HG02798 (cell line): ENCODE measurements around the gene RNF224.
"Not testable (repeated sequence)": the region's sequence is repeated elsewhere in the genome, so short reads cannot be mapped to it uniquely, and the experiment has no call there.

ENCODE experiments used
- ATAC-seq: cut with Tn5 transposase; IDR thresholded peaks from one replicate; pipeline ENCODE4 v1.9.1; 2021; ENCODE audit warnings: mild to moderate bottlenecking; ENCODE audit not compliant: unreplicated experiment, poor library complexity

The RNF224 gene

DNA sequence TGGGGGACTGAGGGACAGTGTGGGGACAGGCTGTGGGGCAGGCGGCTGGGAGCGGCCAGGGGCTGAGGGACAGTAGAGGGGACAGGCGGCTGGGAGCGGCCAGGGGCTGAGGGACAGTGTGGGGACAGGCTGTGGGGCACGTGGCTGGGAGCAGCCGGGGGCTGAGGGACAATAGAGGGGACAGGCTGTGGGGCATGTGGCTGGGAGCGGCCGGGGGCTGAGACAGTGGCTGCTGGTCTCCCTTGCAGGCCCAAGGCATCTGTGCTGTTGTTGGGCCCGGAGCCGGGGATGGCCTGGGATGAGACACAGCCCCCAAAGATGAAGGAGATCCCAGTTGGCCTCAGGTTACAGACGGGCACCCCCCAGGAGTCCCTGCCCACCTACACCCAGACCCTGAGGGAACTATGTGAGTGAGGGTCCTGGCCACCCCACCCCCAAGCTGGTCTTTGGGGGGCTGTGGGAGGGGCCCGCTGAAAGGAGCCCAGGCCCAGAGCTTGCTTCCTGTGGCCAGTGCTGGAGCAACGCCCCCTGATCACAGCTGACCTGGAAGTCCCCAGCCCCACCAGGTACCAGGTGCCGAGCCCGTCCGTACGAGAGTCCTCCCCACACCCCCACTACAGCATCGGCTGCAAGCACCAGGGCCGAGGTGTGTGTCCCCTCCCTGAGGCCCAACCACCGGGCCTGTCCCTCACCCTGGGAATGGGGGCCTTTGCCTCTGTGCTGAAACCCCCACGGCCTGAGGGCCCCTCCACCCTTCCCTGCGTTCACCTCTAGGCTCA lies 24.4 kb downstream of the RNF224 start:
- ATAC-seq: no peak

DNA sequence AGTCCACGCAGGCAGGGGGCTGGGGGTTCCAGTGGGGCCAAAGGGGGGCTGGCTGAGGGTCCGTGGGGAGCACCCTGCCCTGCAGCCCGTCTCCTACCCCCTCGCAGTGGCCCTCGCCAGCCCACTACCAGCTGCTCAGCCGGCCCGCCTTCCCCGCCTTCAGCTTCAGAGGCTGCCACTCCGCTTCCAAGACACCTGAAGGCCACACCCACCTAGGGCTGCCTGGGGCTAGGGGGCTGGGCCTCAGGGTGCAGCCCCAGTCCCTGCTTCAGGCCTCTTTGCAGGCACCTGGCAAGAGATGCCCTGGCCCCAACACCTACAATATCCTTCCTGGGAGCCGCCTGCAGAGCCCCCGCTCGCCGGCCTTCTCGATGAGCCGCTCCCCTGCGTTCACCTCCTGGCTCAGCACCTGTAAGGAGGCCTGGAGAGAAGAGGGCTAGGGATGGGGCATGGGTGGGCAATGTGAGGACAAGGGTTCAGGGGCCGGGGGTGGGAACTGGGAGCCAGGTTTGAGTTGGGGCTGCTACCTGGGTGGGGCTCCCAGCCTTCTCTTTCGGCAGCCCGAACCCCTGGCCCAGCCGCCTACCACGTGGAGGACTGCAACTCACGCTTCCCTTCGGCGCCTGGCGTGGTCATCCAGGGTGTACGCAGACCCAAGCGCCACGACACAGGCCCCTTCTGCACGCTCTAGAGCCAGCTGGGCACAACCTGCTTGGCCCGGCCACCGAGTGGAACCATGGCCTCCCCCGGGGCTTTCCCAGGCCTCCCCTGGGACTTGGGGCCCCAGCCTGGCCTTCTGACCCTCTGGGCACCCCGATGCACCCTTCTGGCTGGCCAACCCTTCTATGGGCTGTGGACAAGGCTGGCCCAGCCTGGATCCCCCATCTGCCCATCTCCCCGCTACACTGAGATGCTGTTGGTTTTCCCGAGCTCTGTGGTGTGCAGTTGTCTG lies 25.5 kb downstream of the RNF224 start:
- no peak for ATAC-seq

DNA sequence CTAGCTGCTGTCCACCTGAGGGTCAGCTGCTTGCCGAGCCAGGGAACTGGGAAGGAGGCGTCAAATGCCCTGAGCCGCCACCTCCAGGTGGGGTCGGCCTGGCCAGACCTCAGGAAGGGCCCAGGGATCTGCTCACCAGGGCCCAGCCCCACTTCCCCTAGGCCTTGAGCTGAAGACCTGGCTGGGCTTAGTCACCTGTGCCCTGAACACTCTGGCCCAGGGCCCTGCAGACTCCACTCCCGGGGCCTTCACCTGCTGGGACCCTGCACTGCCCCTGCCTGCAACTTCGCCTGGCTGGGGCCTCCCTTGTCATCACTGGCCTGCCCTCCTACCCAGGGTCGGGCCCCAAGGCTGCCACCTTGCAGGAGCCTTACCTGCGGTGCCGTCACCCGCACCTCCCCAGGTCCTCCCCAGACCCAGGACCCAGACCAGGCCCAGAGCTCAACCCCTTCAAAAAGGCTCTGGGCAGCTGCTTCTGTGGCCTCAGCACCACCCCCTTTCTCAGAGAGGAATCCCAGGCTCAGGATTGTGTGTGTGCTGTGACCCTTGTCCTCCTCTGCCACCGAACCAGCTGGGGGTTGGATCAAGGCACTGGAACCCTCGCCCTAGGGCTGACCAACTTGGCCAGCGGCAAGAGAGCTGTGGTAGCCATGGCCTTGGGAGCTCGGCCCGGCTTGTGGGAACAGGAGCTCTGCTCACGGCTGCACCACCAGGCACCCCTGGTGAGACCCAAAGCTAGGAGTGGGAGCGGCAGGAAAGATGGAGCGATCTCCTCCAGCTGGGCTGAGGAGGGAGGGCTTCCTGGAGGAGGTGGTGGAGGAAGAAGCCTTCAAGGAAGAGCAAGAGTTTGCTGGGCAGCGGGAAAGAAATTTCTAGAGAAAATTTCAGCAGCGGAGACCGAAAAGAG lies 26.7 kb downstream of the RNF224 start:
- ATAC-seq: no peak

DNA sequence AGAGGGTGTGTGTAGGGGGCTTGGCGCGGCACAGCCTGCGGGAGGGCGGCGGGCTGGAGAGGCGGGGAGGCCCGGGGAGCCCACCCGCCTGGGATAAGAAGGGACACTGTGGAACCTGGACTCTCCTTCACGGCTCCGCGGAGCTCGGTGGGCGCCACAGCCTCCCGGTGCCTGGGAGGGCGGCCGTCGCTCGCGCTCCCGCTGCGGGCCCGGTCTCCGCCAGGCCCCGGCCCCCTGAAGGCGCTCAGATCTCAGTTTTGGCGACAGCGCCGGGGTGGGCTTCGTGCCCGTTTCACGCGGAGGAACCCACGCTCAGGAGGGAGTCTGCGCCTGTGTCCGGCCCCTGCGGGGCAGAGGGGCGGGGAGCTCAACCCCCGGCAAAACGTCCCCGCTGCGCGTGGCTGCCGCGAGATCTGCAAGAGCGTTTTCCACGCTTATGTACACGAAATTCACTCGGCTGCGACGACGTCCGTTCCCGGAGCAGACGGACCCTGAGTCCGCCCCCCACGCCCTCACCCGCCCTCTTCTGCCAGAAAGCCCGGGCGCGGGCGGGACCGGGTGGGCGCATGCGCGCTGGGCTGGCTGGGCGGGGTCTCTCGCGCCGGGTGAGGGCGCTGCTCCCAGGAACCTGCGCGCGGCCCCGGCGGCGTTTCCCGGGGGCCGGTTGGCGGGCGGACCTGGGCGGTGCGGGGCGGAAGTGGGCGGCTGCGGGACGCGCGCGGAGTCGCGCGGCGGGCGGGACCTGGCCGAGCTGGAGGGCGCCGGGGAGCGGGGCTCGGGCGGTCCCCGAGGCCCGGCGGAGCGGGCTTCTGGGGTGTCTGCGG lies 27.5 kb downstream of the RNF224 start, which contains the start of gene NELFB:
NELFB (plus strand) TSS at position 704 of the 824 bp plus-strand sequence.
- ATAC-seq: peak; percentile 85

DNA sequence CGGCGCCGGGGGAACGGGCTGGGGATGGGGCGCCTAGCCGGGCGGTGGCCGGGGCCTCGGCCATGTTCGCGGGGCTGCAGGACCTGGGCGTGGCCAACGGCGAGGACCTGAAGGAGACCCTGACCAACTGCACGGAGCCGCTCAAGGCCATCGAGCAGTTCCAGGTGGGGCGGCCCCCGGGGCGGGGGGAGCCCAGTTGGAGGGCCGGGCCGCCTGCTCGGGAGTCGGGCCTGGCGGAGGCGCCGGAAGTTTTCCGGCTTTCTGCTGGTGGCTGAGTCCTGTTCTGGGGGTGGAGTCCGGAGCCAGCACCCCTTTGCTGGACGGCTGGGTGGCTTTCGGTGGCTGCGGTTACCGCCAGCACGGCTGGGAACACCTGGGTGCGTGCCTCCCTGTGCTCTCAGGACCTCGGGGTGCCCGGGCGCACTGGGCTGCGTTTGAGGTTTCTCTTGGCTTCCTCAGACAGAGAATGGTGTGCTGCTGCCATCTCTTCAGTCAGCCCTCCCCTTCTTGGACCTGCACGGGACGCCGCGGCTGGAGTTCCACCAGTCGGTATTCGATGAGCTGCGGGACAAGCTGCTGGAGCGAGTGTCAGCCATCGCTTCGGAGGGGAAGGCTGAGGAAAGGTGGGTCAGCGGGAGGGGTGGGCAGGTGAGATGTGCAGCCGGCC lies 28.3 kb downstream of the RNF224 start:
- ATAC-seq: no peak

DNA sequence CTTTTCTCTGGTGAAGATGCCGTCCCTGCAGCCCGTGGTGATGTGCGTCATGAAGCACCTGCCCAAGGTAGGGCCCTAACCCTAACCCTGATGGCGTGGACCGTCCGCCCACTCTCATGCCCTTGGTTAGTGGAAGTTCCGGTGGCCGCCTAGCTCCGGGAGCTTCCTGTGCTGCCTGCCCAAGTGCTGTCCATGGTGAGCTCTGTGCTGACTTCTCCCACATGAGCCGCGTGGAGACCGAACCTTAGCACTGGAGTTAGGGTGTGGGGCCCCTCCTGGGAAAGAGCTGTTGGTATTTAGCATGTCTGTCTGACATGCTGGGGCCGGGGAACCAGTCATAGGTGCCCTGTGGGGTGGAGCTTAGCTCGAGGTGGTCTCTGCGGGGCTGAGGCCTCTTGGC lies 29.1 kb downstream of the RNF224 start:
- no peak for ATAC-seq

DNA sequence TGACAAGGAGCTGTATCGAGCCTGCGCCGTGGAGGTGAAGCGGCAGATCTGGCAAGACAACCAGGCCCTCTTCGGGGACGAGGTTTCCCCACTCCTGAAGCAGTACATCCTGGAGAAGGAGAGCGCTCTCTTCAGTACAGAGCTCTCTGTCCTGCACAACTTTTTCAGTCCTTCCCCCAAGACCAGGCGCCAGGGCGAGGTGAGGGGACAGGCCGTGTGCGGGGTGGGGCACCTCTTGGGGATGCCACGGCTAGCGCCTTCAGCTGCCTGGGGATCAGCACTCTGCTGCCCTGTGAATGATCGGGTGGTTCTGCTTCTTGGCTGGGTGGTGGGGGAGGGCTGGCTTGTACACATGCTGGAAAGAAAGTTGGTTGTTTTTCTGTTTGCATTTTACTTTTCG lies 29.6 kb downstream of the RNF224 start:
- ATAC-seq: no peak

DNA sequence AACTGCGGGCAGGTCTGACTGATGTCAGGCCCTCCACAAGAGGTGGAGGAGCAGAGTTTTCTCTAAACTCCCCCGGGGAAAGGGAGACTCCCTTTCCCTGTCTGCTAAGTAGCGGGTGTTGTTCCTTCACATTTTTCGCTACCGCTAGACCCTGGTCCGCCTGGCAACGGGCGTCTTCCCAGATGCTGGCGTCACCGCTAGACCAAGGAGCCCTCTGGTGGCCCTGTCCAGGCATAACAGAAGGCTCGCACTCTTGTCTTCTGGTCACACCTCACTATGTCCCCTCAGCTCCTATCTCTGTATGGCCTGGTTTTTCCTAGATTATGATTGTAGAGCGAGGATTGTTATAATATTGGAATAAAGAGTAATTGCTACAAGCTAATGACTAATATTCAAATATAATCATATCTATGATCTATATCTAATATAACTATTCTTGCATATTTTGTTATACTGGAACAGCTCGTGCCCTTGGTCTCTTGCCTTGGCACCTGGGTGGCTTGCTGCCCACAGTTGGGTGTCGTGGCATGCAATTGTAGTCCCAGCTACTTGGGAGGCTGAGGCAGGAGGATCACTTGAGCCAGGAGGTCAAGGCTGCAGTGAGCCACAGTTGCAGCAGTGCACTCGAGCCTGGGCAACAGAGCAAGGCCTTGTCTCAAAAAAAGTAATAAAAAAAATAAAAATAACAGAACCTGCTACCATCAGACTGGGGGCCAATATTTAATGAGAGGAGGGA lies 35.0 kb downstream of the RNF224 start:
- ATAC-seq: not testable (repeated sequence)

DNA sequence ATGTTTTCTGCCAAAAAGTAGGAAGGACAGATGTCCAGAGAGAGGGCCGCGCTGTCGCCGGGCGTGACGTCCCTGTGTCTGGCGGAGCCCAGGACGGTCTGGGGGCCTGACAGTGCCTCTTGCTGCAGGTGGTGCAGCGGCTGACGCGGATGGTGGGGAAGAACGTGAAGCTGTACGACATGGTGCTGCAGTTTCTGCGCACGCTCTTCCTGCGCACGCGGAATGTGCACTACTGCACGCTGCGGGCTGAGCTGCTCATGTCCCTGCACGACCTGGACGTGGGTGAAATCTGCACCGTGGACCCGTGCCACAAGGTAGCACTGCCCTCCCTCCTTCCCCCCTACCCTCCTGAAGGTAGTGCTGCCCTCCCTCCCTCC lies 35.6 kb downstream of the RNF224 start:
- ATAC-seq: no peak

DNA sequence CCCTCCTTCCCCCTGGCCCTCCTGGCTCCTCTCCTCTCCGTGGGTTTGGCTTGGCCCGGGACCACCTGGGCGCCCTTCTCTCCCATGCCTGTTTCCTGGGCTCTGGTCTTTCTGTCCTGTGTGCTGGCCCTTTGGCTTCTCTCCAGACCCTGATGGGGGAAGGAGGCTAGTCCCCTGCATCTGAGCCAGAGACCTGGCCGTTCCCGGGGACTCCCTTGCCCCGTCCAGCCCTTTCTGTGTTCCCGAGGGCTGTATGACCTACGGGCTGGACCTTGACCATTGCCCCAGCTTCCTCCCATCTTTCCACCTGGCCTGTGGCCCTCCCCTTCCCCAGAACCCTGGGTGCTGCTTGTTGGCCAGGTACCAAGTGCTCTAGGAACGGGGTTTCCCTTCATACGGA lies 36.2 kb downstream of the RNF224 start:
- ATAC-seq: no peak

DNA sequence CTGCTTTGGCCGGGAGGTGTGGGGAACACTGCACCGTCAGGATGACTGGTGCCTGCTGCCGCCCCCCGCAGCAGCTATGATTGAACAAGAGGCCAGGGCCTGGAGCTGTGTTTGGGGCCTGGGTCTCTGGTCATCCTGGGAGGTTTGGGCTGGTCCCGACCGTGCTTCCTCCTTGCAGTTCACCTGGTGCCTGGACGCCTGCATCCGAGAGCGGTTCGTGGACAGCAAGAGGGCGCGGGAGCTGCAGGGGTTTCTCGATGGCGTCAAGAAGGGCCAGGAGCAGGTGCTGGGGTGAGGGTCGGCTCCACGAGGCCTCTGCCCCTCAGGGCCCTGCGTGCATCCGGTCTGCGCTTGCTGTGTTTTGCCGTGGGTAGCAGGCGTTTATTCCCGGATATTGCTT lies 36.8 kb downstream of the RNF224 start:
- ATAC-seq: no peak

DNA sequence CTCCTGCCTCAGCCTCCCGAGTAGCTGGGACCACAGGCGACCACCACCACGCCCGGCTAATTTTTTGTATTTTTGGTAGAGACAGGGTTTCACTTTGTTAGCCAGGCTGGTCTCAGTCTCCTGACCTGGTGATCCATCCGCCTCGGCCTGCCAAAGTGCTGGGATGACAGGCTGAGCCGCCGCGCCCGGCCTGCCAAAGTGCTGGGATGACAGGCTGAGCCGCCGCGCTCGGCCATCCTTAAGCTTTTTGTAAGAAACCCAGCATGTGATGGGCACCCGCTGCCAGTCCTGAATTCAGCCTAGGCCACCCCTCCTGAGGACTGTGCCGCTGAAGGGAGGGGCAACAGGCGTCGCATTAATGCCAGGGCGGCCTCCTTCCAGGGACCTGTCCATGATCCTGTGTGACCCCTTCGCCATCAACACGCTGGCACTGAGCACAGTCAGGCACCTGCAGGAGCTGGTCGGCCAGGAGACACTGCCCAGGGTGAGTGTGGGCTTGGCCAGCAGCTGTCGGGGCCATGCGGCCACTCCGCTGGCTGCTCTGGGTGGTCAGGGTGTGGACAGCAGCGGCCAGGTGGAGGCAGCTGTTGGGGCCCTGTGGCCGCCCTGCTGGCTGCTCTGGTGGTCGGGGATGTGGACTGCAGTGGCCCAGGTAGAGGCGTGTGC lies 38.3 kb downstream of the RNF224 start:
- ATAC-seq: no peak

DNA sequence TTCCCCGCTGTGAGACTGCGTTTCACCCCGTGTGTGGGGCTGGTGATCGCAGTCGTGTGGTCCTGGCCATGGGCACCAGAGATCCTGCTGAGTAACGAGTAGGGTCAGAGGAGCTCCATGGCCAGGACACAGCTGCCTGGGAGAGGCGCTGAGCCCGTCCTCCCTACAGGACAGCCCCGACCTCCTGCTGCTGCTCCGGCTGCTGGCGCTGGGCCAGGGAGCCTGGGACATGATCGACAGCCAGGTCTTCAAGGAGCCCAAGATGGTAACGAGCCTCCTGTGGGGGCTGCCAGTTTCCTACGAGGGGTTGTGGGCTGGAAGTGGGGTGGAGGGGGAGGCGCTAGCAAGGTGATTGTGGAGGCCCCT lies 38.8 kb downstream of the RNF224 start:
- ATAC-seq: no peak

DNA sequence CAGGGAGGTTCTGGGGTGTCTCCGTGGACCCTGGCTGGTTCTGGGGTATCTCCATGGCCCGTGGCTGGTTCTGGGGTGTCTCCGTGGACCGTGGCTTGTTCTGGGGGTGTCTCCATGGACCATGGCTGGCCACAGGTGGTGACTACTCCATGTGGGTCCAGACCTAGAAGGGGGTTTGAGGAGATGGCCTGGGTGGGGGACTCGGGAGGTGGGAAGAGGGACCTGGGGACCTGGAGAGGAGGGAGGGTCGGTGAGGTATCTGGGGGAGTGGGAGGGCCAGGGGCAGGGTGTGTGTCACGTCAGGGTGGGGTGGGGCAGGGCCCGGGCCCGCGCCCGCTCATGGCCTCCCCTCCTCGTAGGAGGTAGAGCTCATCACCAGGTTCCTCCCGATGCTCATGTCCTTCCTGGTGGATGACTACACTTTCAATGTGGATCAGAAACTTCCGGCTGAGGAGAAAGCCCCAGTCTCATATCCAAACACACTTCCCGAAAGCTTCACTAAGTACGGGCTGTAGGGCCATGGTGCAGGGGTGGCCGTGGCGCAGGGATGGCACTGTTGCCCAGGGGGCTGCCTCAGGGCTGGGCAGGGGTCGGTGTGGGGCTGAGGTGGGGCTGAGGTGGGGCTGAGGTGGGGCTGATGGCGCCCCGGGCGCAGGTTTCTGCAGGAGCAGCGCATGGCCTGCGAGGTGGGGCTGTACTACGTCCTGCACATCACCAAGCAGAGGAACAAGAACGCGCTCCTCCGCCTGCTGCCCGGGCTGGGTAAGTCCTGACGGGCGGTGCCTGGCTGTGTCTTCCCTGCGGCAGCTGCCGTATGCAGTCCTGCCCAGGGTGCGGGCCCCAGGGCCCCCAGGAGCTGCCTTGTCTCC lies 39.5 kb downstream of the RNF224 start:
- ATAC-seq: no peak

DNA sequence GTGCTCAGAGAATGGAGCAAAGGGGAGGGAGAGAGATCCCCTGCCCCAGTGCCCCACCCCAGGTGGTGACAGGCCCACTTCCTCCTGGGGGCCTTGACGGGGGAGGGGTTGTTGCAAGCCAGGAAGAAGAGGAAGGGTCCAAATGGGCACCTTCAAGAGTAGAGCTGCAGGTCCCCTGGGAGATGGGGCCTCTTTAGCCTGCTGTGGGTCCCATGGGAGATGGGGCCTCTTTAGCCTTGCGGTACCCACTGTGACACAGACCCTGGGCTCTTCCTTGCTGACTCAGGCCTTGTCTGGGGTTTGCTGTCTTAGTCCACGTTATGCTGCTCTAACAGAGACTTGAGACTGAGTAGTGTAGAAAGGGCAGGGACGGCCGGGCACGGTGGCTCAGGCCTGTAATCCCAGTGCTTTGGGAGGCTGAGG lies 40.6 kb downstream of the RNF224 start:
- peak; percentile 44 for ATAC-seq

DNA sequence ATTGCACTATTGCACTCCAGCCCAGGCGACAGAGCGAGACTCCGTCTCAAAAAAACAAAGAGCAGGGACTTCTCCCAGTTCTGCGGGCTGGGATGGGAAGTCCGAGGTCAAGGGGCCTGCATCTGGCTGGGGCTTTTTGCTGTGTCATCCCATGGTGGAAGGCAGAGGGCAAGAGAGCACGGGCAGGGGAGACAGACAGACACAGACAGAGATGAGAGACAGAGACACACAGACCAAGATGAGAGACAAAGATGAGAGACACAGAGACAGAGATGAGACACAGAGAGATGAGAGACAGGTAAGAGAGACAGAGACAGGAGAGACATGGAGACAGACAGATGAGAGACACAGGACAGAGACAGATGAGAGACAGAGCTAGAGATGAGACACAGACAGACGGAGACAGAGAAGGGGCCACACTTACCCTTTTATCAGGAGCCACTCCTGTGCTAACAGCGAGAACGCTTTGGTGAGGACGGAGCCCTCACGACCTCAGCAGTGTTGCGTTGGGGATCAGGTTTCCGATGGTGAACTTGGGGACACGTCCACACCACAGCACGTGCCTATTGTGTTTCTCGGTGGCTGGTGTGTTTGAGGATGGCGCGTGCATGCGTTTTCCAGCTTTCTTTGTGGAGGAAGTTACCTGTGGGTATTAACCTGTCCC lies 41.4 kb downstream of the RNF224 start:
- no peak for ATAC-seq
